ENCODE measurements around the gene LRP2.

LRP2 gene

DNA sequence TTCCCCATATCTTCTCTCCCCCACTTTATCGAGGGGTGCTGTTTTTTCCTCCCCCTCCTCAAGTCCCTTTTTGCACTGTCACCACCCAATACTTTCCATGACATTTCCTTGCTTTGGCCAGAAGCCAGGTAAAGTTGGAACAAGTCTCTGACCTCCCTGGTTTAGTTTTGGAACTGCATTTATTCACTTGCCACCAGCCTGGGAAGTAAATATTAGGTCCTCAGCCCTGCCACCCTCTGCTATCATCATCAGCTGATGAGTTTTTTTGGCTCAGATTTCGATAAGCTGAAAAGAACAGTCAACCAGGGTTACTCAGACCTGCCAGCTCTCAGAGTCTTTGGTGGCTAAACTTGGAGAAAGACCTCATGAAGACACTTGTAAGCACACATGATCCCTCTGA, 246.0 kb downstream of the LRP2 start:
- no peak for DNase-seq

DNA sequence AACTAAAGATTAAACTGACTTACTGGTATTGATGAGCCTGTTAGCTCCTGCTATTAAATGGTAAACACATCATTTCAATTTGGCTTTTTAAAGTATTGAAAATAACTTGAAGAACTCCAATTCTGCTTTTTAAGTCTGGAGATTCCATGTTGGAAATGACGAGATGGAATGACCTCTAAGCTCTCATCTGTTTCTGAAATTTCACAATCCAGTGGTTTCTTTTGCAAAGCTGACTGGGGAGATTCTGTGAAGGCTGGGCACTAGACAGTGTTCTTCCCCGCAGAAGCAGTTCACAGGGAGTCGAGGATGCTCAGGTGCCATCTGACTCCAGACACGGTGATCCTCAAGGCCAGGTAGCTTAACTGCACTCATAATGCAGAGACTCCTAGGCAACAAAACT, 248.3 kb downstream of the LRP2 start:
- DNase-seq, result no peak

DNA sequence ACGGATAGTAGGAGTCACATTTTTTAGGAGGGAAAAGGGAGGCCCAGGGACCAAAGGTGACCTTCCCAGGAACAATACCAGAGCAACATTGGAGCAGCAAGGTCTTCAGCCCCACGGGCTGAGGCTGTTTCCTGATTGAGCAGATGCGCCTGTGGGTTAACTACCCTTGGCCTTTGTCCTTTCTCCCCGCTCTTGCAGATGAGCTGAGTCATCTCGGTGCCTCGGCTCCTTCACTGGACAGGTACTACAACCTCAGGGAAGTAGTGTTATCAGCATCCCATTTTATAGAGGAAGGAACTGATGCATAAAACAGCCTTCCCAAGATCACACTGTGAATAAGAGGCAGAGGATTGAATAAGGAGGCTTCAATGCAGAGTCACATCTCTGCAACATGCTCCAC, 249.5 kb downstream of the LRP2 start:
- no peak for DNase-seq

DNA sequence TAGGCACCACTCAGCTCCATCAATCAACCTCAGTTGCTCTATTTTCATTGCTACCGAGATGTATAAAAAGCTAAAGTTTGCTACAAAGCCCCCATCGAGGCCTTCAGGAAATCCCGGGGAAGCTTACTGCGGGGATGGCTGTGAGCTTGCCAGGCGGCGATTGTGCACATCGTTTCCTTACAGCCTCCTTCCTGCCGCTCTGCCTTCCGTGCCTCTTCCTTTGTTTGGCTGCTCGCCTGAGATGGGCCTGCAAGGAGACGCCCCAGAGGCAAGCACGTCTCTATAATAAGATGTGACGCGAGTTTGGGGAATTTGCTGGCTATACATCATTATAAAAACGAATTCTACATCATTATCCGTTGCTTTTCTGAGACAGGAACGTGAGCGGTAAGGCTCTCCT, 251.4 kb downstream of the LRP2 start:
- DNase-seq, result no peak

DNA sequence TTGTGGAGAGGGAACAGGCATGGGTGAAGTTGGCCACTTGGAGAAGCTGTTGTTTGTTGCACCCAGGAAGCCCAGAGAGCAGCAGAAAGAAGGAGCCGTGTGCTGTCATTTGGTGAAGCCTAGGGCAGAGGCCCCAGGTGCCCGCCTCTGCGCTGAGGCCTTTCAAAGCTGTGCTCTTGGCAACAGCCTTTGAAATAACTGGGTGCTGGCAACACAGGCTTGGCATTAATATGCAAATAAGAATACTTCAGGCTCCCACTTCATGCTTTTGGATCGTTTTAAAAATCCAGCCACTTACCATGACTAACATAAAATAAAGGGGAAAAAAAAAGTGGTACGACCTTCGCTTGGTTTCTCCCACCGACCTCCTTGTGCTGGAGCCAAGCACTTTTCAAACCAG, 251.9 kb downstream of the LRP2 start:
- DNase-seq, result no peak

DNA sequence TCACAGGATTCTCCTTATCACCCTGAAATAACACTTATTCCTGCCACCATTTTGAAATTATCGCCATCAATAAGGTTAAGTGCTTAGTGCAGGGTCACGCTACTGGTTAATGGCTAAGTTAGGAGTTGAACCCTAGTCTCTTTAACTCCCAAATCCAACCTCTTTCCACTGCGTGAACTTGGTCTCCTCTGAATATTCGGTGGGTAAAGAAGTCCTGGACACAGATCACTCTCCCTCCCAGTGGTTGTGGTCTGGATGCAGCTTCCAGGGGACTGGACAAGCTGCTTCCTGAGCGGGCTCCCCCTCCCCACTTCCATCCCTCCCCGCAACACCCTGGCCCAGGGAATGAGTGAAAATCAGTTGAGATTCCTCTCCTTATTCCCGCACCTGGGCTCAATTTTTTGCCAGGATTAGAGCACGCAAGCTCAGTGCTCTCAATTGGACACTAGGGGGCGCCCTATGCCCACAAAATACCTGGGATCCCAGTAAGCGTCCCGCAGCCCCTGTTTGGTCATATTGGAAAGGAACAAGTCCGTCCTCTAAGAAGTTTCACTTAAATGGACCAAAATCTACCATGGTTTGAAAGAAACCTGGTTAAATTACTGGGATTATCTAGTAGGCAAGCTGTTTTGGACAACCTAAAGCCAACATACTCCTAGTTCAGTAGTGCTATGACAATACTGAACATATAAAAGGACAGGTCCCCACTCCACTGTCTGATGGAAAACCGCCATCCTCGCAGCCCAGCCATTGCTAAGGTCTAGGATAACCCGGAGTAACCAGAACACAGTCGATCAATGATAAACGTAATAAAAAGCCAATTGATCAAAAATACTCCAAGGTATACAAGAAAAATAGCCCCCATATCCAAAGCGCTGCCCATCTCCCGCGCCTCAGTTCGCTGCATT, 252.6 kb downstream of the LRP2 start:
- DNase-seq, result peak; percentile 72

- DNase-seq, result peak; percentile 23
Observed at GRCh38 chr2:169108099-169108884, 254.0 kb downstream of the LRP2 start.

DNA sequence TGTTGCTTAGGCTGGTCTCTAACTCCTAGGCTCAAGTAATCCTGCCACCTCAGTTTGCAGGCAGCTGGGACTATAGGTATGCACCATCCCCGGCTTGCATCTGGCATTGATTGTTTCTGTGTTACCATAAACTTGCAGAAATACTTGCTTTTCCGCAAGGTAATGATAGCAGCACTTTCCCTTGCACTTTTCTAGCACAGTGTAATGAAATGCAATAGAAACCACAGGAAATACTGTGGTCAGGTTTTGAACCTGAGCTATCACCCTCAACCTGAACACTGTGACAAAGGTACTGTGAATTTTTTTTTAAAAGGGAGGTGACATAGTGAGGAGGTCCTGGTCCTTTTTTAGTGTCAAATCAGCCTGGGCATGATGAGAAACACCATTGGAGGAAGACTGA, 254.7 kb downstream of the LRP2 start:
- peak; percentile 28 for DNase-seq

DNA sequence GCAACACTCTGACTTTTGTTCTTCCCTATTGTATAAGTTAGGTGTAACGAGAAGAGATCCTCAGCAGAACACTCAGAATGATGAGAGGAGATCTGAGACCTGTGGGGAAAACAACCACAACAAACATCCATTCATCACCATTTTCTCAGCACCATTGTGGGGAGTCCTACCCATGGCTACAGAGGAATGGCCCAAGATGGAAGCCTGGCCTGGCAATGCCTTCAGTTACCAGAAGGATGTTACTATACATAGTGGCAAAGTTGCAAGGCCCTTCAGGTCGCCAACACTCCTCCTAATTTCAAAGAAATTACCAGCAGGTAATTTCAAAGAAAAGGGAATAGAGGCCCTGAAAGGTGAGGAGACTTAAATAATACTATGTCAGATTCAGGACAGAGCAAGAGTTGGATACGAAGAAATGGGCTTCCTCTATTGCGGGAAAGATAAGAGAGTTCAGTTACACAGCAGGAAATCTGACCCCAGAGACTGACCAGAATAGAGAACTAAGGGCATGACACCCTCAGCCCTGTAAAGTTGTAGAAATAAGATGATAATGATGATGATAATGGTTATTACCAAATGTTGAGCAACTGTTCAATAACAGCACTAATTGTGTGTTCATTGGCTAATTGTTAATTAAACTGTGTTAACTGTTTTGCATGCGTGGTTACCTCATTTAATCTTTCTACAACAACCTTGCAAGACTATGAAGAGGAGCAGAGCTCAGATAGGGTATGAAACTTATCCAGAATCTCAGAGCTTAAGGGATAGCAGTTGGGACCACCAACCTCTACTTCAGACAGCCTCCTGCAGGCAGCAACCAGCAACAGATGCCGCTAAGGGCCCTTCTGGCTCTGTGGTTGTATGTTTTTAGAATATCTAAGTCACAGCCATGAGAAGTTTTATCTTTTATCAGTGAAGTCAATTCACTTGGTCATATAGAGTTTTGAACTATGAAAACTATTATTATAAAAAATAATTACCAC, 255.5 kb downstream of the LRP2 start:
- DNase-seq, result no peak

- DNase-seq, result no peak
Observed at GRCh38 chr2:169106134-169106533, 256.2 kb downstream of the LRP2 start.

DNA sequence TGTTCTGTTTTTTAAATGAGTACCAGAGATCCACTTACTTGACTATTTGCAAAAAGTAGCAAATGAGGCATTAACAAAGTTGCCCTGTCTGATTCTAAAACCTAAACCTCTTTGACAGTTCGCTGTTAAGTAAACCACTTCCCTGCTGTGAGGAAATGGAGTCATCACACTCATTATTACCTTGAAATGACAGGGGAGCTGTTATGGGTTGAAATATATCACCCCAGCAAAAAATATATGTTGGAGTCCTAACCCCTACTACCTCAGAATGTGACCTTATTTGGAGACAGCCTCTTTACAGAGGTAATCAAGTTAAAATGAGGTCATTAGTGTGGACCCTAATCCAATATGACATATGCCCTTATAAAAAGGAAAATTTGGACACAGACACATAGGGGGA, 256.9 kb downstream of the LRP2 start:
- no peak for DNase-seq

GRCh38 chr2:169104848-169105247, 257.5 kb downstream of the LRP2 start:
- DNase-seq, result no peak

DNA sequence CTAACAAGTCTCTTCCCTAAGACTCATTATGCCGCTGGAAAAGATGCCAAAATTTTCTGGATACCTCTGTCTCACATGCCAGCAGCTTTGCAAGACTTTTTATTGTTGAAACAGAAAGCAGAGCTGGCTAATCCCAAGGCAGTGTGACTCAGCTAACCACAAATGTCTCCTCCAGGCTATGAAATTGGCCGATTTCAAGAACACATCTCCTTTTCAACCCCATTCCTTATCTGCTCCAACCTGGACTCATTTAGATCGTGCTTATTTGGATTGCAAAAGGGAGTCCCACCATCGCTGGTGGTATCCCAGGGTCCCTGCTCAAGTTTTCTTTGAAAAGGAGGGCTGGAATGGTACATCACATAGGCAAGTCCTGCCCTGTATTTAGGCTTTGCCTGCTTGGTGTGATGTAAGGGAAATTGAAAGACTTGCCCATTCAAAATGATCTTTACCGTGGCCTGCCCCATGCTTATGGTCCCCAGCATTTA, 266.7 kb downstream of the LRP2 start:
- DNase-seq, result no peak

- no peak for DNase-seq
Observed at GRCh38 chr2:169094676-169095075, 267.7 kb downstream of the LRP2 start.

GRCh38 chr2:169093535-169093934, 268.8 kb downstream of the LRP2 start:
- DNase-seq, result no peak

DNA sequence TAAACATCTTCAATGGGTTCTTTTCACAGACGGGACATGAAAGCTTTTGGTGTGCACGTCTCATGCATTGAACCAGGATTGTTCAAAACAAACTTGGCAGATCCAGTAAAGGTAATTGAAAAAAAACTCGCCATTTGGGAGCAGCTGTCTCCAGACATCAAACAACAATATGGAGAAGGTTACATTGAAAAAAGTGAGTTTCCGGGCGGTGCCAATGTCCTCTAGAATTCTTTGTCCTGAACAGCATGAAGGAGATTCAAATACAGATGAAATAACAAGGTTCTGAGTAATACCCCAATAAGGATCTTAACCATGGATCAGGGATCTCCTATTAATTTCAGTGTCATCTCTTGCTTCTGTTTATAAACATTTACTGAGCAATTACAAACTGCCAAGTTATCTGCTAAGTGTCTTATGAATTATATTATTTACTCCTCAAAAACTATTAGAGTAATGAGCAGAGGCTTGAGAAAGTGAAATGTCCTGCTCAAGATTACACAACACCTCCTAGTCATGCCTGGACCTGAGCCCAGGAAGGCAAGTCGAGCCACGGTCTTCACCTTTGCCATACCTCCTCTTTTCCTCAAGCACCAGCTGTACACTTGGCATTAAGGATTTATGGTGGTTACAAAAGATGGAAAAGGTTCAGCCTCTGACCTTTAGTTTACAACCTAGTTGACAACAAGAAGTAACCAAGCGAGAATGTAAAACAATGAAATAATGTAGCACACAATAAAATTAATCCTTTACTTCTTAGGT, 270.4 kb downstream of the LRP2 start:
- DNase-seq, result no peak

DNA sequence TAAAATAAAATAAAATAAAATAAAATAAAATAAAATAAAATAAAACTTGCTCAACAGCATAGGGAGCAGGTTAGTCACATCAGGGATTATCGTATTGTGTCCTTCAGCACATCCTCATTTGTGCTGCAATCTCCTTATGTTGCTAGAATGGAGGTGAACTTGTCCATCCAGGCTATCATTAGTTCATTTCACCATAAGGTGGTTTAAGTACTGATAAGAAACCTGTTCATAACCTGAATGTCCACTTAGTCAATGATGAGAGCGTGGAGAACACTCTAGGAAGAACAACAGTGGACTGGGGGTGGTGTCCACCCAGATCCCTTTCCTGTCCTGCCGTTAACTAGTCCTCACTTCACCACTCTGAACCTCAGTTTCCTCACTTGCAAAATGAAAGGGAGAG, 271.1 kb downstream of the LRP2 start:
- DNase-seq, result no peak

DNA sequence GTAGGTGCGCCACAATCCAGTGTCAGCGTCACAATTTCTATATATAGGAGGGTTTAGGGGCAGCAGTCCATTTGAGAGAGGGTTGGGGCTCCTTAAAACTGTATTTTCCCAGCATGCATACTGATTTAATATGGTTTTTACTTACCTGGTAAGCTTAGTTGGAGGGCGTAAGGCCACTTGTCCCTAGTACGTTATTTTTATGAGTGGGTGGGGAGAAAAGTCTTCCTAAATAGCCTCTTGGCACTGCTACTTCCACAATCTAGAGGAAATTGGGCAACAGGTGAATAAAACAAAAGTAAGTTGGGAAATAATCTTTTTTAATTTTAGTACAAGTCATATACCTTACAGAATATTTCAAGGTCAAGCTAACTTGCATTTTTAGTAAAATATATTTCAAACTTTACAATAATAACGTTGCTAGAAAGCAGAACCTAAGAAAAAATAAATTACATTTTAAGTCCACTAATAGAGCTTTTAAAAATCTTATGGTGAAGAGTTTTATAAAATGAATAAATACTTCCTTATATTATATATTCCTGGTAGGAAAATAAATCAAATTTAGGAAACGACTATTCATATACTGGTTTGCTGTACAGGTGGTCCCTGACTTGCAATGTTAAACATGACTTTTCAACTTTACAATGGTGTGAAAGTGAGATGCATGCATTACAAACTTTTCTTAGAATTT, 272.1 kb downstream of the LRP2 start:
- DNase-seq, result no peak

DNA sequence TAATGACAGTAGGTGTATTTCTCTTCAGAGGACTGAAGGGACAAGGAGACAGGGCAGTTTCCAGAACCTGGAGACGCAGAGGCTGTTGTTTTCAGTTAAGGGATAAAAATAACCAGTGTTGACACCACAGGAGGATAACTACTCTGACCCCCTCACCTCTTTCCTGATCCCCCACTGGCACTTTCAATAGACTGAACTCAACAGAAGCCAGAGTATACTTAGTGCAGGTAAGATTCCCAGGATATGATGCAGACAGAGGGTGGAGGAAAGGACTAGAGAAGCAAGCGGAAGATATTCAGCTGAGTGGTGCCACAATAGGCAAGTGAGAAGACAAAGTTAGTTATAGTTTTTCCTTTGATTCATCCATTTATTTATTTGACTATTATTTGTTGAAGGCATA, 273.2 kb downstream of the LRP2 start:
- no peak for DNase-seq

DNA sequence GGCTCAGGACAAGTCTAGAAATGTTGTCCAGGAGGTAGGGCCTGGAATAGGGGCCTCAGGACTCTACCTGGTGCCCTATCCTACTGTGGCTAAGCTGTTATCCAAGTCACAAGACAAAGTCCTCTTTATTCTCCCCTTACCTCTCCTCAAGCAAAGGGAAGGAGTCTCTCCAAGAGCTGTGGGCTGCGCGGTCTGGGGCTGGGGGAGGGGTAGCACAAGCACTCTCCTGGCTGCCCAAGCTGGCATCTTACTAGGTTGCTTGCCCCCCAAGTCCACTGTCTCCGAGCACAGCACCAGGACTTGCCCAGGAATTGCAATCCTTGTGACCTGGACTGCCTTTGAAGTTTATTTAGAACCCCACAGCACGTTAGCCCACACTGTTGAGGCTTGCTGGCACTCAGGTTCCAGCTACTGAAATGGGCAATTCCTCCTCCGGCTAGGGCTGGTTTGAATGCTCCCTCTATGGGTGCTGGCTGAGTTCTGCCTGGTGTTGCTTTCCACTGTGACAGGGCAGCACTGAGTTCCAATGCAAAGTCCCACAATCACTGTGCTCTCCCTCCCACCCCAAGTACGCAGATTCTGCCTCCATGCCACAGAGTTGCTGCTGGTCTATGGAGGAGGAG, 274.5 kb downstream of the LRP2 start:
- no peak for DNase-seq

- DNase-seq, result no peak
Observed at GRCh38 chr2:169086893-169087467, 275.4 kb downstream of the LRP2 start.
